Common myeloid progenitor, CD34-positive (primary cell): Measurements from ENCODE around the gene METTL16.

Experiments
- CTCF ChIA-PET: fragments of 350-600 bp; sonication (Branson Sonifier 250); formaldehyde crosslinking; loops from one replicate; lab custom pipeline; 2021; ENCODE audit warnings: antibody characterized with exemption; lab: Charles Lee
- POLR2A ChIA-PET: fragments of 350-600 bp; sonication (Branson Sonifier 250); formaldehyde crosslinking; loops from one replicate; lab custom pipeline; 2021; ENCODE audit warnings: antibody characterized with exemption; lab: Charles Lee
- DNase-seq, 3 donors: peaks; one replicate each; pipeline versions ENCODE4 v3.0.0 to v3.0.0-alpha.2; 2013
- H3K27ac ChIP-seq, 2 experiments: 1 replicate in 1 of 2; 2 replicates in 1 of 2; pipeline ENCODE4 v1.7.0; 2013; ENCODE audit warnings: inconsistent platforms in 2 of 2, low read length in 2 of 2, mild to moderate bottlenecking in 2 of 2, low read depth in 1 of 2, moderate library complexity in 1 of 2; ENCODE audit not compliant: severe bottlenecking in 2 of 2, insufficient read depth in 1 of 2, poor library complexity in 1 of 2
- H3K27me3 ChIP-seq, 5 experiments: replicated peaks in 2 of 5; 1 replicate in 3 of 5; 2 replicates in 2 of 5; pipeline versions ENCODE4 v1.6.1 to v1.7.0; 2013; ENCODE audit warnings: low read length in 4 of 5, mild to moderate bottlenecking in 2 of 5, moderate library complexity in 2 of 5, inconsistent platforms in 1 of 5; ENCODE audit not compliant: insufficient read depth in 5 of 5, control insufficient read depth in 4 of 5
- H3K36me3 ChIP-seq, 4 experiments: 1 replicate in 2 of 4; 2 replicates in 2 of 4; pipeline versions ENCODE4 v1.6.1 to v1.7.0; 2013; ENCODE audit warnings: low read length in 3 of 4, control low read depth in 1 of 4, mild to moderate bottlenecking in 1 of 4; ENCODE audit not compliant: control insufficient read depth in 4 of 4, insufficient read depth in 4 of 4
- H3K4me1 ChIP-seq, 4 experiments: 1 replicate in 3 of 4; 2 replicates in 1 of 4; pipeline versions ENCODE4 v1.6.1 to v1.7.1; 2013; ENCODE audit warnings: low read length in 3 of 4, mild to moderate bottlenecking in 3 of 4, control low read depth in 1 of 4, inconsistent platforms in 1 of 4, moderate library complexity in 1 of 4; ENCODE audit not compliant: control insufficient read depth in 4 of 4, insufficient read depth in 4 of 4; ENCODE audit errors: control extremely low read depth in 1 of 4
- H3K4me3 ChIP-seq, 7 experiments: 1 replicate in 4 of 7; 2 replicates in 3 of 7; pipeline versions ENCODE4 v1.5.1 to v1.7.0; 2013; ENCODE audit warnings: mild to moderate bottlenecking in 7 of 7, low read length in 6 of 7, moderate library complexity in 6 of 7, inconsistent platforms in 2 of 7, low read depth in 2 of 7, control low read depth in 1 of 7; ENCODE audit not compliant: insufficient read depth in 4 of 7, control insufficient read depth in 1 of 7; ENCODE audit errors: extremely low read depth in 1 of 7
- H3K9me3 ChIP-seq, 5 experiments: 1 replicate in 4 of 5; 2 replicates in 1 of 5; pipeline versions ENCODE4 v1.6.1 to v1.7.1; 2013; ENCODE audit warnings: low read length in 4 of 5, mild to moderate bottlenecking in 2 of 5, inconsistent platforms in 1 of 5, low read depth in 1 of 5, moderate library complexity in 1 of 5; ENCODE audit not compliant: control insufficient read depth in 4 of 5, insufficient read depth in 2 of 5; ENCODE audit errors: control extremely low read depth in 1 of 5
- WGBS: methylation state at CpG from one replicate; pipeline ENCODE4 v1.1.5; 2013; ENCODE audit not compliant: insufficient coverage; 5-methylcytosine and 5-hydroxymethylcytosine counted together

METTL16 gene

DNA sequence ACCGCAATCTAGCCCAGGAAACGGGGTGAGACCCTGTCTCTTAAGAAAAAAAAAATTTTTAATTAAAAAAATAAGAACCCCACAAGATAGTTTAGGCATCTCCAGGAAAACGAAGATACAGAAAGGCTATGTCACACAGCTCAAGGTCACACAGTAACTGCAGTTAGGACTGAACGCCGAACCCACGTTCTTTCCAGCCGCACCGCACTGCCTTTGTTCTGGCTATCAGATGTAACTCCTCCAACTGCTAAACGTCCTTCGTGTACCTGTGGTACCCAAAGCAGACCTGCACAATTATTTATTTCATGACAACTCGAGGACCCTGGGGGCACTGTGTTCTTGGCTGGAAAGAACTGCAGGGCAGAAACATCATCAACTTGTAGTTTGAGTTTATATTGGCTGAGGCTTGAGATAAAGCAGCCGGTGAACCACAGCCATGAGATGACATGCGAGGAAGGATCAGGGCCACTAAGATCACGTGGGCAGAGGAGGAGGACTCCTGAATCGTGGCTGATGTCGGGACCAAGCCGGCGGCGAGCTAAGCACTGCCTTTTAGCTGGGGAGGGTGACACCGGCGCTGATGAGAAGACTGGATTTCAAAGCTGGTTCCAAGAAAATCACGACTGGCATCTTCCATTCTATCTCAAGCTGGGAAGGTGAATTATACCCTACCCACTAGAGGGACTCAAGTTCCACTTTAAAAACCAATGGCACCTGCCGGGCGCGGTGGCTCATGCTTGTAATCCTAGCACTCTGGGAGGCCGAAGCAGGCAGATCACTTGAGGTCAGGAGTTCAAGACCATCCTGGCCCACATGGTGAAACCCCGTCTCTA, 90.2 kb downstream of the METTL16 start:
- Histone ChIP-seq H3K27me3 (no peaks in the 10 kb centered on the region), H3K36me3 (peaks cover 0 to 44% (median 33%) of the 10 kb centered on the region in 4 experiments), H3K4me1 (no peaks in the 10 kb centered on the region), H3K9me3 (no peaks in the 10 kb centered on the region), H3K27ac (no peak overlapping the region), H3K4me3 (no peak overlapping the region)
- ChIA-PET POLR2A (interaction anchor here (0.6 kb wide), 1 partner anchor 67 kb away, joined by 3 read pairs; no protein-coding TSS in a partner anchor), CTCF (interaction anchor here (0.6 to 11.4 kb wide), 3 partner anchors 8 to 528 kb away, joined by 3 to 311 read pairs (median 5); no protein-coding TSS in a partner anchor)
- DNase-seq: peak in 1 of 3 donors; percentile 11
- 95% methylated on average over 24 of the region's 27 CpGs for WGBS

DNA sequence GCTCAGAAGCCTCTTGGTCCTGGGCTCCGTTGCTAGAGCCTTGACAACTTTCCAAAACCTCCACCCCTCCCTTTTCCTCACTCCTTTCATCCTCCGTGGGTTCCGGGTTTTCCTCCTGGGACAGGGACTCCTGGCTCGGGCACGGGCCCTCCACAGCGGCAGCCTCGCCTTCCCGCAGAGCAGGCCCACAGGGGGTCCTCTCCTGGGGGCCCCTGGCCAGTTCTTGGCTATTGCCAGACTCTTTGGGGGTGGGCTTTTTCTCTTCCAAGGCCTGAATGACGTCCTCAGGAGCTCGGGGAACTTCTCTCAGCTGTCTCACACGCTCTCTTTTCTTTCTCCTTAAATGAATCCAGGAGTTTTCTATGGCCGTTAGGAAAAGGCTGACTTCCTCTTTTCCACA, 91.5 kb downstream of the METTL16 start:
- no peak for DNase-seq
- peaks cover 0 to 38% (median 30%) of the 10 kb centered on the region in 4 experiments for H3K36me3 ChIP-seq
- ChIA-PET POLR2A (no interaction called here), CTCF (interaction anchor here (1.0 to 11.4 kb wide), 2 partner anchors 10 to 35 kb away, joined by 3 to 311 read pairs; no protein-coding TSS in a partner anchor)
- no peaks in the 10 kb centered on the region for H3K9me3 ChIP-seq
- H3K4me3 ChIP-seq: no peak overlapping the region
- WGBS: 97% methylated on average over 9 of the region's 12 CpGs
- H3K27me3 ChIP-seq: no peaks in the 10 kb centered on the region
- H3K27ac ChIP-seq: no peak overlapping the region
- H3K4me1 ChIP-seq: no peaks in the 10 kb centered on the region

DNA sequence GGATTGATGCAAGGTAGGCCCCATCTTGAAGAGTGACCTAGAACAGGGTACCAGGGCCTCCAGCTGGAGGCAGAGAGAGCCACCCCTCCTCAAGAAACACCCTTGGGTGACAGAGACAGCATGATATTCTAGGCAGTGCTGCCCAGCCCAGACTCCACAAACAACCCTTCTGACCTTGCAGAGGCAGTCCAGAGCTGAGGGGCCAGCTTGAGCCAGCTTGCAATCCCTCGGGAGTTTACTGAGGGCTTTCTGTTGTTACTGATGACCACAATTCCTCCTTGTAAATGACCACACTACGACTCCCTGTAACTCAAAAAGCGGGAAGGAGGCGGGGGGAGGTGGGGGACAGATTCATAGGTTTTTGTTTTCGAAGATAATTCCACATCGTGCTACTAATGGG, 92.2 kb downstream of the METTL16 start:
- Histone ChIP-seq H3K36me3 (peaks cover 0 to 45% (median 34%) of the 10 kb centered on the region in 4 experiments), H3K4me3 (no peak overlapping the region), H3K27ac (no peak overlapping the region), H3K27me3 (no peaks in the 10 kb centered on the region), H3K9me3 (no peaks in the 10 kb centered on the region), H3K4me1 (no peaks in the 10 kb centered on the region)
- DNase-seq: no peak
- POLR2A ChIA-PET: interaction anchor here (1.2 kb wide), 1 partner anchor 18 kb away, joined by 3 read pairs; no protein-coding TSS in a partner anchor
- CTCF ChIA-PET: interaction anchor here (1.2 to 11.4 kb wide), 3 partner anchors 14 to 34 kb away, joined by 3 to 311 read pairs (median 6); no protein-coding TSS in a partner anchor
- 100% methylated on average over 2 of the region's 6 CpGs for WGBS

DNA sequence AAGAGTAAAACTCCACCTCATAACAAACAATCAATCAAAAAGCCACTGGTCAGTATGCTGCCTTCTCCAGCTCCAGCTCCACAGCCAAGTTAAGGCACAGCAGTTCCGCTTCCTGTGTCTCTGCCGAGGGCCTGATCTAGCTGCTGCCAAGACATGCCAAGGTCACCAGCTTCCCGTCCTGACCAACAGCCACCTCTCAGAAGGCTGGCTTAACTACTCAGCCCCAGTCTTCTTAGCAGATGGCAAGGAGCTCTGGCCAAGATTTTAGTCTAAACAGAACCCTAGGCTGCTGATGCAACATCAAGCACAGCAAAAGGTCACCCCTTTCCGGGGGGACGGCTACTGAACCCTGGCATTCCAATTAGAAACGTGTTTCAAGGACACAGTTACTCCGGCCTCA, 93.1 kb downstream of the METTL16 start:
- H3K36me3 ChIP-seq: peaks cover 0 to 52% (median 40%) of the 10 kb centered on the region in 4 experiments
- H3K27me3 ChIP-seq: no peaks in the 10 kb centered on the region
- H3K4me3 ChIP-seq: no peak overlapping the region
- no peaks in the 10 kb centered on the region for H3K4me1 ChIP-seq
- no peaks in the 10 kb centered on the region for H3K9me3 ChIP-seq
- no peak for DNase-seq
- POLR2A ChIA-PET: interaction anchor here (1.2 kb wide), 1 partner anchor 17 kb away, joined by 3 read pairs; no protein-coding TSS in a partner anchor
- H3K27ac ChIP-seq: no peak overlapping the region
- CTCF ChIA-PET: interaction anchor here (1.2 to 11.4 kb wide), 3 partner anchors 14 to 33 kb away, joined by 3 to 311 read pairs (median 6); no protein-coding TSS in a partner anchor
- 94% methylated on average over 6 of the region's 7 CpGs for WGBS

DNA sequence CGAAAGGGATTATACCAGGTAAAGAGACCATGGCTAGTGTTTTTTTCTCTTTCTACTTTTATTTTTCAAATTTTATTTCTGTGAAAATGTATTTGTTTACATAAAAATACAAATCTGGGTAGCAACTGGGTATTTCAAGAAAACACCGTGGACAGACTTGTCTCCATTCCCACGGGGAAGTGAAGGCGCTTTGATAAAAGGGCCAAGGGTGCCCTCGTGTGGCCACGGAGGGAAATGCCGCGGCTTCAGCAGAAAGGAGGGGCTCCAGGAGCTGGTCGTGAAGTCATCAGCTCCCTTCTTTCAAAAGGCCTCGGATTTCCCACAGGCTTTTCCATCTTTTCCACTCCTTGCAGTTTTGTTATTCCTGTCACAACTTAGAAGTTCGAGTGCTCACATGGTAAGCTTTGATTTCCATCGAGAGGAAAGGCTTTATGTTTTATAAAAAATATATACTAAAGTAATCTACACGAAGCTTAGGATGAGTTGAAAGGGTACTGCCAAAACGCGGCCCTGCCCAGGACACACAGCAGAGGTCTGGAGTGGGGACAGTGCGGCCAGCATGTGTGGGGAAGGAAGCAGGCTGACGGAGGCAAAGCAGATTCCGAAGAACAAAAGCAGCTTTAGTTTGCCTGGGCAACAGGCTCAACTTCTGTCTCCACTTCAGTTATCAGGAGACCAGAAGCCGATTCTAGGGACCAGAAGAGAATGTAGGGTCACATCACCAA, 95.5 kb downstream of the METTL16 start:
- Histone ChIP-seq H3K9me3 (no peaks in the 10 kb centered on the region), H3K36me3 (peaks cover 0 to 47% (median 39%) of the 10 kb centered on the region in 4 experiments), H3K4me3 (no peak overlapping the region), H3K27ac (no peak overlapping the region), H3K4me1 (no peaks in the 10 kb centered on the region), H3K27me3 (no peaks in the 10 kb centered on the region)
- WGBS: 37% methylated on average over 12 of the region's 19 CpGs
- peak; percentile 78 to 88 (median 82) for DNase-seq
- POLR2A ChIA-PET: interaction anchor here (0.6 to 2.2 kb wide), 5 partner anchors 15 to 43 kb away, joined by 3 to 21 read pairs (median 3); no protein-coding TSS in a partner anchor
- CTCF ChIA-PET: interaction anchor here (0.6 to 11.4 kb wide), 19 partner anchors 9 to 594 kb away, joined by 3 to 311 read pairs (median 5); partner anchors contain the start of gene TSR1

DNA sequence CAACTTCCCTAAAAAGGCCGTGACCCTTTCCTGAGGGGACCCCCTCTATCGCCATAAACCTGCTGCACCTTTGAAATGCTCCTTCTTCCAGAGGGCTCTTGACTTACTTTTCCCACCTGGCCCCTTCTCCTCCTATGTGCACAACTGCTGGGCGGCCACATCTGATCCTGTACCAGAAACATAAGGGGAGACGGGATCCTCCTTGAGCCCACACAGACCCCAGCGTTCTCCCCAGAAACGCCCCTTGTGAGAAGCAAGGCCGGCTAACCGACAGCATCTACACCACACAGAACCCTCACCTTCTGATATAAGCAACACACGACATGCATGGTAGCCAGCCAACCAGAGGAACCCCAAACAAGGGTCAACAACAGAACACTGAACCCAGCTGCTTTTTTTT, 96.6 kb downstream of the METTL16 start:
- H3K9me3 ChIP-seq: no peaks in the 10 kb centered on the region
- POLR2A ChIA-PET: interaction anchor here (1.2 kb wide), 1 partner anchor 16 kb away, joined by 3 read pairs; no protein-coding TSS in a partner anchor
- no peak overlapping the region for H3K27ac ChIP-seq
- no peaks in the 10 kb centered on the region for H3K27me3 ChIP-seq
- CTCF ChIA-PET: interaction anchor here (1.1 to 11.4 kb wide), 11 partner anchors 9 to 79 kb away, joined by 3 to 311 read pairs (median 5); partner anchors contain the start of gene TSR1
- H3K36me3 ChIP-seq: peaks cover 0 to 38% (median 33%) of the 10 kb centered on the region in 4 experiments
- 100% methylated on average over 2 of the region's 9 CpGs for WGBS
- H3K4me1 ChIP-seq: no peaks in the 10 kb centered on the region
- no peak overlapping the region for H3K4me3 ChIP-seq
- DNase-seq: no peak
